Measurements from ENCODE around the gene PRKCA. TPM values are rescaled to one million over a fixed set of nuclear protein-coding genes. Genes with fewer than 3 reads are reported as not detected.

The PRKCA gene
- total and polyA plus RNA-seq, 9 of the 15 experiments (the other 6 are each of a cell fraction or from before 2014, with no cell fraction given), result 3.2 to 33.0 (median 17.8) TPM

DNA sequence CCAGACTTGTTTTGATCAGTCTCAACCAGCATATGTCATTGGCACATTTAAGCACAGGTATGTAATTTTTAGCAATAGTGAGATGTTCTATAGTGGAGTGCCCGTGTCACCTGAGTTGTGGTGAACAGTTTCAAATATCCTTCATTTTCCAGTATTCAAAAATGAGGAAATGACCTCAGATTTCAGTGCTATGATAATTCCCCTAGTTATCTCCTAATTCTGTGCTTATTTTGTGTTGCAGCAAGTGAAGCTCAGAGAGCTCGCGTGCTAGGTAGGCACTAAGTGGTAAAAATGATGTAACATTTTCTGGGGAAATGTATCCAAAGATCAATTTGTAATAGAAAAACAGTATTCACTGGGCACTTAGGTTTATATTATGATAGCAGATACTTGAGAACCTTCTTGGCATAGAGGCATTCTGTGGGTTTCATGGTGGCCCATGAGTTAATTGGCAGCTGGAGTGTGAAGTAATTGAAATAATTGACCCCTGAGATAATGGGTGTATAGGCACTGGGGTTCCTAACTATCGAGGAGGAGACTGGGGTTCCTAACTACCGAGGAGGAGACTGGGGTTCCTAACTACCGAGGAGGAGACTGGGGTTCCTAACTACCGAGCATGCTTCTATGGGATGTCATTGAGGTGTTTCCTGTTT lies 159.1 kb downstream of the PRKCA start:
- Histone ChIP-seq H3K9ac (ENCODE audit: insufficient read depth in 1 of 2, low read depth in 2 of 2, low read length in 2 of 2) (no peak overlapping the region), H3K9me1 (ENCODE audit: control insufficient read depth, insufficient read depth, low read length) (no peaks in the 10 kb centered on the region), H3K4me1 (replicated peaks in 1 of 2; ENCODE audit: control insufficient read depth in 2 of 2, insufficient read depth in 2 of 2, low read length in 2 of 2) (peaks cover 2 to 19% of the 10 kb centered on the region in 2 experiments; a peak in 2 of 5 replicates), H3K4me3 (no peak overlapping the region), H3K27me3 (ENCODE audit: control insufficient read depth in 2 of 2, insufficient read depth in 2 of 2, low read length in 2 of 2) (no peaks in the 10 kb centered on the region), H3K9me3 (replicated peaks; ENCODE audit: control insufficient read depth, insufficient read depth, low read depth, low read length) (no peaks in the 10 kb centered on the region), H3K27ac (ENCODE audit: extremely low read depth, low read depth, low read length) (no peak overlapping the region), H3K79me2 (ENCODE audit: control insufficient read depth, insufficient read depth, low read length) (peaks cover 9% of the 10 kb centered on the region; the same call in 2 of the 3 replicates), H4K20me1 (replicated peaks; ENCODE audit: control insufficient read depth, insufficient read depth, low read length) (no peaks in the 10 kb centered on the region), H2AFZ (ENCODE audit: low read depth, low read length) (no peak overlapping the region), H3K36me3 (ENCODE audit: control insufficient read depth, insufficient read depth, low read length) (no peaks in the 10 kb centered on the region), H3K4me2 (ENCODE audit: insufficient read depth, low read length) (no peak overlapping the region)
- WGBS (ENCODE audit: insufficient coverage, low coverage, missing lambda C conversion rate), result 61% methylated on average over 7 of the region's 7 CpGs
- ATAC-seq, result no peak
- ChIA-PET POLR2A (interaction anchor here (0.8 to 1.2 kb wide), 2 partner anchors 8 to 115 kb away, joined by 3 to 4 read pairs; no protein-coding TSS in a partner anchor), CTCF (ENCODE audit: low intra/inter-chr PET ratio) (no interaction called here)
- in situ Hi-C loops (cut with MboI), result no loop called here
- intact Hi-C loops (cut with micrococcal nuclease), result no loop called here
- BruUV-seq (replicated peaks), result no TSS peak
- no peak for DNase-seq (ENCODE audit: extremely low read depth in 1 of 4, low spot score in 3 of 4)
- no peak for FAIRE-seq
- no peak for TF ChIP-seq BMI1 (IDR thresholded peaks at IDR 0.05; ENCODE audit: low read length)
- TF ChIP-seq ZNF12 (CRISPR knock-in tag; IDR thresholded peaks at IDR 0.05), result no peak
- TF ChIP-seq, protein P1, sequence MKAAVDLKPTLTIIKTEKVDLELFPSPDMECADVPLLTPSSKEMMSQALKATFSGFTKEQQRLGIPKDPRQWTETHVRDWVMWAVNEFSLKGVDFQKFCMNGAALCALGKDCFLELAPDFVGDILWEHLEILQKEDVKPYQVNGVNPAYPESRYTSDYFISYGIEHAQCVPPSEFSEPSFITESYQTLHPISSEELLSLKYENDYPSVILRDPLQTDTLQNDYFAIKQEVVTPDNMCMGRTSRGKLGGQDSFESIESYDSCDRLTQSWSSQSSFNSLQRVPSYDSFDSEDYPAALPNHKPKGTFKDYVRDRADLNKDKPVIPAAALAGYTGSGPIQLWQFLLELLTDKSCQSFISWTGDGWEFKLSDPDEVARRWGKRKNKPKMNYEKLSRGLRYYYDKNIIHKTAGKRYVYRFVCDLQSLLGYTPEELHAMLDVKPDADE (conservative IDR thresholded peaks at IDR 0.05; ENCODE audit: control insufficient read depth, low read depth, low read length), result no peak
- TF ChIP-seq, protein P2, sequence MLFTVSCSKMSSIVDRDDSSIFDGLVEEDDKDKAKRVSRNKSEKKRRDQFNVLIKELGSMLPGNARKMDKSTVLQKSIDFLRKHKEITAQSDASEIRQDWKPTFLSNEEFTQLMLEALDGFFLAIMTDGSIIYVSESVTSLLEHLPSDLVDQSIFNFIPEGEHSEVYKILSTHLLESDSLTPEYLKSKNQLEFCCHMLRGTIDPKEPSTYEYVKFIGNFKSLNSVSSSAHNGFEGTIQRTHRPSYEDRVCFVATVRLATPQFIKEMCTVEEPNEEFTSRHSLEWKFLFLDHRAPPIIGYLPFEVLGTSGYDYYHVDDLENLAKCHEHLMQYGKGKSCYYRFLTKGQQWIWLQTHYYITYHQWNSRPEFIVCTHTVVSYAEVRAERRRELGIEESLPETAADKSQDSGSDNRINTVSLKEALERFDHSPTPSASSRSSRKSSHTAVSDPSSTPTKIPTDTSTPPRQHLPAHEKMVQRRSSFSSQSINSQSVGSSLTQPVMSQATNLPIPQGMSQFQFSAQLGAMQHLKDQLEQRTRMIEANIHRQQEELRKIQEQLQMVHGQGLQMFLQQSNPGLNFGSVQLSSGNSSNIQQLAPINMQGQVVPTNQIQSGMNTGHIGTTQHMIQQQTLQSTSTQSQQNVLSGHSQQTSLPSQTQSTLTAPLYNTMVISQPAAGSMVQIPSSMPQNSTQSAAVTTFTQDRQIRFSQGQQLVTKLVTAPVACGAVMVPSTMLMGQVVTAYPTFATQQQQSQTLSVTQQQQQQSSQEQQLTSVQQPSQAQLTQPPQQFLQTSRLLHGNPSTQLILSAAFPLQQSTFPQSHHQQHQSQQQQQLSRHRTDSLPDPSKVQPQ (CRISPR knock-in tag; IDR thresholded peaks at IDR 0.05; ENCODE audit: borderline replicate concordance), result no peak
- TF ChIP-seq ZFP91 (CRISPR knock-in tag; IDR thresholded peaks at IDR 0.05), result no peak
- TF ChIP-seq BDP1 (IDR thresholded peaks at IDR 0.05; ENCODE audit: insufficient read depth, insufficient read length), result no peak
- no peak for TF ChIP-seq SMARCB1 (IDR thresholded peaks at IDR 0.05; ENCODE audit: insufficient read length, low read depth)
- no peak for TF ChIP-seq NUFIP1 (IDR thresholded peaks at IDR 0.05; ENCODE audit: partially characterized antibody)
- no peak for TF ChIP-seq ZNF644 (tag; IDR thresholded peaks at IDR 0.05; ENCODE audit: low read depth)
- TF ChIP-seq, protein P3, sequence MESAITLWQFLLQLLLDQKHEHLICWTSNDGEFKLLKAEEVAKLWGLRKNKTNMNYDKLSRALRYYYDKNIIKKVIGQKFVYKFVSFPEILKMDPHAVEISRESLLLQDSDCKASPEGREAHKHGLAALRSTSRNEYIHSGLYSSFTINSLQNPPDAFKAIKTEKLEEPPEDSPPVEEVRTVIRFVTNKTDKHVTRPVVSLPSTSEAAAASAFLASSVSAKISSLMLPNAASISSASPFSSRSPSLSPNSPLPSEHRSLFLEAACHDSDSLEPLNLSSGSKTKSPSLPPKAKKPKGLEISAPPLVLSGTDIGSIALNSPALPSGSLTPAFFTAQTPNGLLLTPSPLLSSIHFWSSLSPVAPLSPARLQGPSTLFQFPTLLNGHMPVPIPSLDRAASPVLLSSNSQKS (CRISPR knock-in tag; IDR thresholded peaks at IDR 0.05), result no peak
- no peak for TF ChIP-seq EHMT2 (IDR thresholded peaks at IDR 0.05)
- TF ChIP-seq CSDE1 (IDR thresholded peaks at IDR 0.05), result no peak
- TF ChIP-seq, protein P4, sequence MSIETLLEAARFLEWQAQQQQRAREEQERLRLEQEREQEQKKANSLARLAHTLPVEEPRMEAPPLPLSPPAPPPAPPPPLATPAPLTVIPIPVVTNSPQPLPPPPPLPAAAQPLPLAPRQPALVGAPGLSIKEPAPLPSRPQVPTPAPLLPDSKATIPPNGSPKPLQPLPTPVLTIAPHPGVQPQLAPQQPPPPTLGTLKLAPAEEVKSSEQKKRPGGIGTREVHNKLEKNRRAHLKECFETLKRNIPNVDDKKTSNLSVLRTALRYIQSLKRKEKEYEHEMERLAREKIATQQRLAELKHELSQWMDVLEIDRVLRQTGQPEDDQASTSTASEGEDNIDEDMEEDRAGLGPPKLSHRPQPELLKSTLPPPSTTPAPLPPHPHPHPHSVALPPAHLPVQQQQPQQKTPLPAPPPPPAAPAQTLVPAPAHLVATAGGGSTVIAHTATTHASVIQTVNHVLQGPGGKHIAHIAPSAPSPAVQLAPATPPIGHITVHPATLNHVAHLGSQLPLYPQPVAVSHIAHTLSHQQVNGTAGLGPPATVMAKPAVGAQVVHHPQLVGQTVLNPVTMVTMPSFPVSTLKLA (conservative IDR thresholded peaks at IDR 0.05), result no peak
- no peak for TF ChIP-seq KDM5B (IDR thresholded peaks at IDR 0.05; ENCODE audit: insufficient replicate concordance, low read depth, low read length)

Data from K562 (cell line).